Measurements from ENCODE around the gene FOXG1. TPM values are rescaled to one million over a fixed set of nuclear protein-coding genes. Genes with fewer than 3 reads are reported as not detected.
A peak's percentile ranks its signal among the peaks of the same experiment; 100 is the strongest.

FOXG1 gene
- total RNA-seq, 4 donors from 2014 or later: not detected

DNA sequence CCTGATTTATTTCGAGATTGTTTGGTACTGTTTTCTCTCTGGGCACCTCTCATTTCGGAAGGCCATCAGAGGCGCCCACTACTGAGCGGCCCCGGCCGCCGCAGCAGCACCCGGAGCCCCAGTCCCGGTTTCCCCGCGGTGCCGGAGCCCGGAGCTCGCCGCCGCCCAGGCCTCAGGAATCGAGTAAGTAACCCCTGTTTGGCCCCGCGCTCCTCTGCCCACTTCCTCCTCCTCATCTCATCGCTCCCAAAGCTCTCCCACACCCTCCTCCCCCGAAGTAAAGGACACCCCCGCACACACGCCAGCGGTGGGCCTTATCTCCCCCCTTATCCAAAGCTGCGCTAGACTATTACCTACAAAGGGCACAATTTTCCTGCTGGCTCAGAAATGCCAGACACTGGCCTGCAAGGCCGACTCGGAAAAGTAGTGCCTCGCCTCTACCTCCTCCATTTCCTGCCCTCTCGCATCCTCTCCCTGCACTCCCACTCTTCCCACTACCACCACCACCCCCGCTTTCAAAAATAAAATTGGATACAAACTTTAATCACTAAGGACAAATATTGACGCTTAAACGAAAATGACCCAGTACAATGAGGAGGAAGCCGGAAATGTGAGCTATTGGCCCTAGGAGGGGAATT lies 637 bp upstream of the FOXG1 start:
- no peak for DNase-seq (ENCODE audit: low spot score in 2 of 2)
- 7% methylated on average over 31 of the region's 33 CpGs for WGBS
- Histone ChIP-seq H3K27ac (no peak overlapping the region), H3K4me1 (peaks cover 24% of the 10 kb centered on the region), H3K9me3 (no peaks in the 10 kb centered on the region), H3K36me3 (no peaks in the 10 kb centered on the region), H3K4me3 (peak overlapping the region; percentile 49), H3K27me3 (peaks cover 100% of the 10 kb centered on the region)
- TF ChIP-seq POLR2A (IDR thresholded peaks at IDR 0.05) (no peak), POLR2AphosphoS5 (IDR thresholded peaks at IDR 0.05) (no peak), EP300 (IDR thresholded peaks at IDR 0.05) (no peak)
- TF ChIP-seq, protein P1, sequence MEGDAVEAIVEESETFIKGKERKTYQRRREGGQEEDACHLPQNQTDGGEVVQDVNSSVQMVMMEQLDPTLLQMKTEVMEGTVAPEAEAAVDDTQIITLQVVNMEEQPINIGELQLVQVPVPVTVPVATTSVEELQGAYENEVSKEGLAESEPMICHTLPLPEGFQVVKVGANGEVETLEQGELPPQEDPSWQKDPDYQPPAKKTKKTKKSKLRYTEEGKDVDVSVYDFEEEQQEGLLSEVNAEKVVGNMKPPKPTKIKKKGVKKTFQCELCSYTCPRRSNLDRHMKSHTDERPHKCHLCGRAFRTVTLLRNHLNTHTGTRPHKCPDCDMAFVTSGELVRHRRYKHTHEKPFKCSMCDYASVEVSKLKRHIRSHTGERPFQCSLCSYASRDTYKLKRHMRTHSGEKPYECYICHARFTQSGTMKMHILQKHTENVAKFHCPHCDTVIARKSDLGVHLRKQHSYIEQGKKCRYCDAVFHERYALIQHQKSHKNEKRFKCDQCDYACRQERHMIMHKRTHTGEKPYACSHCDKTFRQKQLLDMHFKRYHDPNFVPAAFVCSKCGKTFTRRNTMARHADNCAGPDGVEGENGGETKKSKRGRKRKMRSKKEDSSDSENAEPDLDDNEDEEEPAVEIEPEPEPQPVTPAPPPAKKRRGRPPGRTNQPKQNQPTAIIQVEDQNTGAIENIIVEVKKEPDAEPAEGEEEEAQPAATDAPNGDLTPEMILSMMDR (IDR thresholded peaks at IDR 0.05): no peak

DNA sequence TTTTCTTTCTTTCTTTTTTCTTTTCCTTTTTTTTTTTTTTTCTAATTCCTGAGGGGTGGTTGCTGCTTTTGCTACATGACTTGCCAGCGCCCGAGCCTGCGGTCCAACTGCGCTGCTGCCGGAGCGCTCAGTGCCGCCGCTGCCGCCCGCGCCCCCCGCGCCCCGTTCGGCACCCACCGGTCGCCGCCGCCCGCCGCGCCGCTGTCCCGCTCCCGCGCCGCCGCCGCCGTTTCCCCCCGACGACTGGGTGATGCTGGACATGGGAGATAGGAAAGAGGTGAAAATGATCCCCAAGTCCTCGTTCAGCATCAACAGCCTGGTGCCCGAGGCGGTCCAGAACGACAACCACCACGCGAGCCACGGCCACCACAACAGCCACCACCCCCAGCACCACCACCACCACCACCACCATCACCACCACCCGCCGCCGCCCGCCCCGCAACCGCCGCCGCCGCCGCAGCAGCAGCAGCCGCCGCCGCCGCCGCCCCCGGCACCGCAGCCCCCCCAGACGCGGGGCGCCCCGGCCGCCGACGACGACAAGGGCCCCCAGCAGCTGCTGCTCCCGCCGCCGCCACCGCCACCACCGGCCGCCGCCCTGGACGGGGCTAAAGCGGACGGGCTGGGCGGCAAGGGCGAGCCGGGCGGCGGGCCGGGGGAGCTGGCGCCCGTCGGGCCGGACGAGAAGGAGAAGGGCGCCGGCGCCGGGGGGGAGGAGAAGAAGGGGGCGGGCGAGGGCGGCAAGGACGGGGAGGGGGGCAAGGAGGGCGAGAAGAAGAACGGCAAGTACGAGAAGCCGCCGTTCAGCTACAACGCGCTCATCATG lies 654 bp downstream of the FOXG1 start:
- no peaks in the 10 kb centered on the region for H3K9me3 ChIP-seq
- TF ChIP-seq EP300 (IDR thresholded peaks at IDR 0.05): no peak
- TF ChIP-seq, protein P1 (IDR thresholded peaks at IDR 0.05): no peak
- TF ChIP-seq POLR2AphosphoS5 (IDR thresholded peaks at IDR 0.05): no peak
- TF ChIP-seq POLR2A (IDR thresholded peaks at IDR 0.05): no peak
- no peak overlapping the region for H3K27ac ChIP-seq
- H3K27me3 ChIP-seq: peaks cover 100% of the 10 kb centered on the region
- peaks cover 24% of the 10 kb centered on the region for H3K4me1 ChIP-seq
- H3K36me3 ChIP-seq: no peaks in the 10 kb centered on the region
- WGBS: 4% methylated on average over 43 of the region's 100 CpGs
- peak overlapping the region; percentile 49 for H3K4me3 ChIP-seq
- DNase-seq (ENCODE audit: low spot score in 2 of 2): no peak

DNA sequence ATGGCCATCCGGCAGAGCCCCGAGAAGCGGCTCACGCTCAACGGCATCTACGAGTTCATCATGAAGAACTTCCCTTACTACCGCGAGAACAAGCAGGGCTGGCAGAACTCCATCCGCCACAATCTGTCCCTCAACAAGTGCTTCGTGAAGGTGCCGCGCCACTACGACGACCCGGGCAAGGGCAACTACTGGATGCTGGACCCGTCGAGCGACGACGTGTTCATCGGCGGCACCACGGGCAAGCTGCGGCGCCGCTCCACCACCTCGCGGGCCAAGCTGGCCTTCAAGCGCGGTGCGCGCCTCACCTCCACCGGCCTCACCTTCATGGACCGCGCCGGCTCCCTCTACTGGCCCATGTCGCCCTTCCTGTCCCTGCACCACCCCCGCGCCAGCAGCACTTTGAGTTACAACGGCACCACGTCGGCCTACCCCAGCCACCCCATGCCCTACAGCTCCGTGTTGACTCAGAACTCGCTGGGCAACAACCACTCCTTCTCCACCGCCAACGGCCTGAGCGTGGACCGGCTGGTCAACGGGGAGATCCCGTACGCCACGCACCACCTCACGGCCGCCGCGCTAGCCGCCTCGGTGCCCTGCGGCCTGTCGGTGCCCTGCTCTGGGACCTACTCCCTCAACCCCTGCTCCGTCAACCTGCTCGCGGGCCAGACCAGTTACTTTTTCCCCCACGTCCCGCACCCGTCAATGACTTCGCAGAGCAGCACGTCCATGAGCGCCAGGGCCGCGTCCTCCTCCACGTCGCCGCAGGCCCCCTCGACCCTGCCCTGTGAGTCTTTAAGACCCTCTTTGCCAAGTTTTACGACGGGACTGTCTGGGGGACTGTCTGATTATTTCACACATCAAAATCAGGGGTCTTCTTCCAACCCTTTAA lies 1.5 kb downstream of the FOXG1 start:
- no peaks in the 10 kb centered on the region for H3K9me3 ChIP-seq
- WGBS: 9% methylated on average over 44 of the region's 77 CpGs
- no peak overlapping the region for H3K4me3 ChIP-seq
- peaks cover 24% of the 10 kb centered on the region for H3K4me1 ChIP-seq
- H3K27ac ChIP-seq: no peak overlapping the region
- no peaks in the 10 kb centered on the region for H3K36me3 ChIP-seq
- TF ChIP-seq EP300 (IDR thresholded peaks at IDR 0.05): no peak
- TF ChIP-seq POLR2A (IDR thresholded peaks at IDR 0.05): no peak
- TF ChIP-seq POLR2AphosphoS5 (IDR thresholded peaks at IDR 0.05): no peak
- TF ChIP-seq, protein P1 (IDR thresholded peaks at IDR 0.05): no peak
- DNase-seq (ENCODE audit: low spot score in 2 of 2): no peak
- peaks cover 100% of the 10 kb centered on the region for H3K27me3 ChIP-seq

DNA sequence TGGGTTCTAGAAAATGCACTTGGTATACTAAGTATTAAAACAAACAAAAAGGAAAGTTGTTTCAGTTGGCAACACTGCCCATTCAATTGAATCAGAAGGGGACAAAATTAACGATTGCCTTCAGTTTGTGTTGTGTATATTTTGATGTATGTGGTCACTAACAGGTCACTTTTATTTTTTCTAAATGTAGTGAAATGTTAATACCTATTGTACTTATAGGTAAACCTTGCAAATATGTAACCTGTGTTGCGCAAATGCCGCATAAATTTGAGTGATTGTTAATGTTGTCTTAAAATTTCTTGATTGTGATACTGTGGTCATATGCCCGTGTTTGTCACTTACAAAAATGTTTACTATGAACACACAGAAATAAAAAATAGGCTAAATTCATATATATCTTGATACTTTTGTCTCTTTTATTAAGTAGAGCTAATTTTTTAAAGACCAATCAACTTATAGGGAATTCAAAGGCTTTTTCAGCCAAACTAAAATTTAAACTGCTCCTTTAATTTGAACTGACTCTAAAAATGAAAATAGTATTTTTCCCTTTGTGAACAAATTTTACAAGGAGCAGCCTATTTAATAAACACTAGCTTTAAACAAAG lies 2.8 kb downstream of the FOXG1 start:
- WGBS: 39% methylated on average over 4 of the region's 4 CpGs
- Histone ChIP-seq H3K27ac (no peak overlapping the region), H3K4me3 (no peak overlapping the region), H3K9me3 (no peaks in the 10 kb centered on the region), H3K27me3 (peaks cover 100% of the 10 kb centered on the region), H3K4me1 (peaks cover 31% of the 10 kb centered on the region), H3K36me3 (no peaks in the 10 kb centered on the region)
- TF ChIP-seq POLR2A (IDR thresholded peaks at IDR 0.05) (no peak), POLR2AphosphoS5 (IDR thresholded peaks at IDR 0.05) (no peak), EP300 (IDR thresholded peaks at IDR 0.05) (no peak)
- TF ChIP-seq, protein P1 (IDR thresholded peaks at IDR 0.05): no peak
- DNase-seq (ENCODE audit: low spot score in 2 of 2): no peak
